Ascending aorta (tissue), 2 donors: ENCODE data around the gene RAD51B. TPM values are rescaled to one million over a fixed set of nuclear protein-coding genes. Genes with fewer than 3 reads are reported as not detected.

Source experiments
- DNase-seq, 2 donors: peaks; one replicate each; pipeline ENCODE4 v3.0.0-alpha.2; 2019; ENCODE audit warnings: low spot score in 2 of 2
- H3K27ac ChIP-seq, 2 donors: fragments of 200-600 bp; sonication (generic); one replicate each; pipeline ENCODE4 v1.5.1; 2016 to 2017; ENCODE audit warnings: mild to moderate bottlenecking in 1 of 2
- H3K27me3 ChIP-seq: fragments of 200-600 bp; sonication (generic); one replicate; pipeline ENCODE4 v1.5.1; 2017
- H3K36me3 ChIP-seq, 2 donors: fragments of 200-600 bp; sonication (generic); one replicate each; pipeline ENCODE4 v1.5.1; 2016
- H3K4me1 ChIP-seq, 2 donors: fragments of 200-600 bp; sonication (generic); one replicate each; pipeline ENCODE4 v1.5.1; 2016 to 2017; ENCODE audit warnings: mild to moderate bottlenecking in 1 of 2
- H3K4me3 ChIP-seq, 2 donors: fragments of 200-600 bp; sonication (generic); one replicate each; pipeline ENCODE4 v1.5.1; 2016 to 2017; ENCODE audit warnings: mild to moderate bottlenecking in 1 of 2
- H3K9me3 ChIP-seq, 2 donors: fragments of 200-600 bp; sonication (generic); one replicate each; pipeline ENCODE4 v1.5.1; 2016
- intact Hi-C: fragments of 100-400 bp; cut with DNase I; formaldehyde crosslinking; loops from one replicate; pipeline ENCODE4 v1.15.1; 2023
- total RNA-seq: library from RNA; depleted of rRNA; stranded (reverse); fragments of >200 nt; gene quantifications from one replicate; pipeline ENCODE4 v1.1.0, GENCODE V29; 2016
- TF ChIP-seq, protein P1 (sequence below), 3 experiments: fragments of 200-600 bp in 2 of 3; fragments of 450-650 bp in 1 of 3; sonication (generic) in 2 of 3; IDR thresholded peaks; one replicate each; pipeline ENCODE4 v1.5.1; 2016 to 2019; ENCODE audit warnings: antibody characterized with exemption in 3 of 3, mild to moderate bottlenecking in 1 of 3, moderate library complexity in 1 of 3

RAD51B gene
- total RNA-seq, 1 donor from 2014 or later: not detected

DNA sequence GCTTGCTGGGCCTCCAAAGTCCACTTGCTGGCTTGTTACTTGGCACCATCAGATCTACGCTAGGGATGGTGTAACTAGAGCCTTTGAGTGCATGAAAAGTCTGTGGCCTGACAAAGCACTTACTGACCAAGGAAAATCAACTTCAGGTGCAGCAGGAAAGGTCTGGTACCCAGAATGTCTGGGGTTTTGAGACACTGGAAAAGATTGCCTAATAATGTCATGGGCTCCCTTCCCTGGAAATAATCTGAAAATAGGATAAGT lies 866.6 kb downstream of the RAD51B start:
- Histone ChIP-seq H3K27me3 (no peaks in the 10 kb centered on the region), H3K27ac (no peak overlapping the region), H3K36me3 (no peaks in the 10 kb centered on the region), H3K9me3 (no peaks in the 10 kb centered on the region), H3K4me1 (peaks cover 11 to 44% of the 10 kb centered on the region in 2 donors), H3K4me3 (no peak overlapping the region)
- TF ChIP-seq, protein P1, sequence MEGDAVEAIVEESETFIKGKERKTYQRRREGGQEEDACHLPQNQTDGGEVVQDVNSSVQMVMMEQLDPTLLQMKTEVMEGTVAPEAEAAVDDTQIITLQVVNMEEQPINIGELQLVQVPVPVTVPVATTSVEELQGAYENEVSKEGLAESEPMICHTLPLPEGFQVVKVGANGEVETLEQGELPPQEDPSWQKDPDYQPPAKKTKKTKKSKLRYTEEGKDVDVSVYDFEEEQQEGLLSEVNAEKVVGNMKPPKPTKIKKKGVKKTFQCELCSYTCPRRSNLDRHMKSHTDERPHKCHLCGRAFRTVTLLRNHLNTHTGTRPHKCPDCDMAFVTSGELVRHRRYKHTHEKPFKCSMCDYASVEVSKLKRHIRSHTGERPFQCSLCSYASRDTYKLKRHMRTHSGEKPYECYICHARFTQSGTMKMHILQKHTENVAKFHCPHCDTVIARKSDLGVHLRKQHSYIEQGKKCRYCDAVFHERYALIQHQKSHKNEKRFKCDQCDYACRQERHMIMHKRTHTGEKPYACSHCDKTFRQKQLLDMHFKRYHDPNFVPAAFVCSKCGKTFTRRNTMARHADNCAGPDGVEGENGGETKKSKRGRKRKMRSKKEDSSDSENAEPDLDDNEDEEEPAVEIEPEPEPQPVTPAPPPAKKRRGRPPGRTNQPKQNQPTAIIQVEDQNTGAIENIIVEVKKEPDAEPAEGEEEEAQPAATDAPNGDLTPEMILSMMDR (IDR thresholded peaks at IDR 0.05): no peak
- no peak for DNase-seq
- intact Hi-C loops: no loop called here

DNA sequence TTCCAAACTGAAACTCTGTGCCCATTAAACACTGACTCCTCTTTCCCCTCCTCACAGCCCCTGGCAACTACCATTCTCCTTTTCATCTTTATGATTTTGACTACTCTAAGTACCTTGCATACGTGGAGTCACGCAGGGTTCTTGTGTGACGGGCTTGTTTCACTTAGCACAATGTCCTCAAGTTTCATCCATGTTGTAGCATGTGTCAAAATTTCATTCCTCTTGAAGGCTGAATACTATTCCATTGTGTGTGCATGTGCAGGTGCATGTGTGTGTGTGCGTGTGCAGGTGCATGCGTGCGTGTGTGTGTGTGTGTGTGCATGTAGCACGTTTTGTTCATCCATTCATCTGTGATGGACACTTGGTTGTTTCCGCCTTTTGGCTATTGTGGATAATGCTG lies 867.1 kb downstream of the RAD51B start:
- H3K9me3 ChIP-seq: no peaks in the 10 kb centered on the region
- no peaks in the 10 kb centered on the region for H3K36me3 ChIP-seq
- H3K4me1 ChIP-seq: peaks cover 10 to 38% of the 10 kb centered on the region in 2 donors
- DNase-seq: no peak
- H3K4me3 ChIP-seq: no peak overlapping the region
- TF ChIP-seq, protein P1 (IDR thresholded peaks at IDR 0.05): no peak
- H3K27me3 ChIP-seq: no peaks in the 10 kb centered on the region
- H3K27ac ChIP-seq: no peak overlapping the region
- intact Hi-C loops: no loop called here

DNA sequence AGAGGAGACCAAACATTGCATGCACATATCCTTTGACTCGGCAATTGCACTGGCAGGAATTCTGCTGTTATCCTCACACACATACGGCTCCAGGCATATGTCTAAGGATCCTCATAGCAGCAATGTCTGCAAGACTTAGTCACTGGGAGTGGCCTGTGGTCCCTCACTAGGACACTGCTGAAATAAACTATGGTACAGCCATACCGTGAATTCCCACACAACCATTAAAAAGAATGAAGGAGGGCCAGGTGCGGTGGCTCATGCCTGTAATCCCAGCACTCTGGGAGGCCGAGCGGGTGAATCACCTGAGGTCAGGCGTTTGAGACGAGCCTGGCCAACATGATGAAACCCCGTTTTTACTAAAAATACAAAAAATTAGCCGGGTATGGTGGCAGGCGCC lies 868.2 kb downstream of the RAD51B start:
- H3K36me3 ChIP-seq: no peaks in the 10 kb centered on the region
- peaks cover 7 to 28% of the 10 kb centered on the region in 2 donors for H3K4me1 ChIP-seq
- no peaks in the 10 kb centered on the region for H3K9me3 ChIP-seq
- H3K4me3 ChIP-seq: no peak overlapping the region
- H3K27ac ChIP-seq: no peak overlapping the region
- TF ChIP-seq, protein P1 (IDR thresholded peaks at IDR 0.05): no peak
- intact Hi-C loops: no loop called here
- no peak for DNase-seq
- no peaks in the 10 kb centered on the region for H3K27me3 ChIP-seq

DNA sequence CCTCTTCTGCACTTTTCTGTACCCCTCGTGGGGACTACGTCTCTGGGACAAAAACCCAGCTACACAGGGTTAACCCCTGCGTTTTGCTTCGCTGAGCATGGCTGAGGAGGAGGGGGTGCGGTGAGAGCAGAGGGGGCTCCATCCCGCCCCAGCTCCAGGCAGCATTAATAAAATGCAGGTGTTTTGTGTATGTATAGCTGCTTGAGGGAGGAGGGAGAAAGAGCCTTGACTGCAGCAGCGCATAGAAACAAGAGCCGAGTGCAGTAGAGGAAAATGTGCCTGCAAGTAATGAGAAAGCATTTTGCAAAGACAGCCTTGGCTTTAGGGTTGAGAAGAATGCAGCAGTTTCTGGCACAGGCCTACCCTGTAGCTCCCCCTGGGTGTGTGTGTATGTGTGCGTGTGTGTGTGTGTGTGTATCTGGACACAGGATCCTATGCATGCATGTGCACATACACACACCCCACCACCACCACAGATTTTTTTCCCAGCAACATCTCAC lies 869.3 kb downstream of the RAD51B start:
- Histone ChIP-seq H3K27ac (no peak overlapping the region), H3K9me3 (no peaks in the 10 kb centered on the region), H3K36me3 (no peaks in the 10 kb centered on the region), H3K4me3 (no peak overlapping the region), H3K4me1 (peaks cover 0 to 19% of the 10 kb centered on the region in 2 donors), H3K27me3 (no peaks in the 10 kb centered on the region)
- intact Hi-C loops: no loop called here
- TF ChIP-seq, protein P1 (IDR thresholded peaks at IDR 0.05): no peak
- no peak for DNase-seq

DNA sequence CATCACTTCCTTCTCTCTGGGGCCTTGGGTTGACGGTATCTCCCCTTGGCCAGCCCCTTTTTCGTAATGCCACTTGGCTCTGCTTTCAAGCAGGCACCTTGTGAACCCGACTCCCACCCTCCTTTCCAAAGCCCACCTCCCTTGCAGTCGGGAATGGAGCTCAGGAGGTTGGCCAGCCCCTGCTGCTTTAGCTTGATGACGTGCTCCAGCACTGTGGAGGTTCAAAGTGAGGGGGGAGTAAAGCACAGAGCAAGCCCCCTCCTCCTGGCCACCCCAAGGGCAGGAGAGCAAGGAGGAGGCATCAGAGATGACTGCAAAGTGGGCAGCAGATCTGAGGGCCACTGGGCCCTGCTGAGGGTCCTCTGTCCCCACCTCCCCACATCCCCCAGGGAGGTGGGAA lies 869.9 kb downstream of the RAD51B start:
- TF ChIP-seq, protein P1 (IDR thresholded peaks at IDR 0.05): no peak
- intact Hi-C loops: no loop called here
- H3K27ac ChIP-seq: no peak overlapping the region
- H3K36me3 ChIP-seq: no peaks in the 10 kb centered on the region
- peaks cover 0 to 17% of the 10 kb centered on the region in 2 donors for H3K4me1 ChIP-seq
- DNase-seq: no peak
- H3K4me3 ChIP-seq: no peak overlapping the region
- H3K27me3 ChIP-seq: no peaks in the 10 kb centered on the region
- no peaks in the 10 kb centered on the region for H3K9me3 ChIP-seq
